OCI-LY1 (cell line): ENCODE results near the gene IFTAP.

ENCODE experiments used
- H2AFZ ChIP-seq: fragments of 200-600 bp; sonication (generic), shearing (Covaris generic); 2 replicates; pipeline ENCODE4 v1.6.0; 2014; ENCODE audit warnings: antibody characterized with exemption, mild to moderate bottlenecking, low read length
- H3F3A ChIP-seq: fragments of 200-600 bp; sonication (generic), shearing (Covaris generic); 2 replicates; pipeline ENCODE4 v1.6.0; 2014; ENCODE audit warnings: mild to moderate bottlenecking, antibody characterized with exemption, low read length, moderate library complexity; ENCODE audit not compliant: insufficient read depth
- H3K27ac ChIP-seq: fragments of 200-600 bp; sonication (generic); 2 replicates; pipeline ENCODE4 v1.5.1; 2014; ENCODE audit warnings: low read length, mixed run types, mild to moderate bottlenecking, low read depth; ENCODE audit not compliant: poor library complexity, severe bottlenecking
- H3K27me3 ChIP-seq: fragments of 200-600 bp; sonication (generic); 2 replicates; pipeline ENCODE4 v1.6.0; 2014; ENCODE audit warnings: antibody characterized with exemption, mild to moderate bottlenecking, low read length, moderate library complexity; ENCODE audit not compliant: insufficient read depth
- H3K36me3 ChIP-seq: fragments of 200-600 bp; sonication (generic); 2 replicates; pipeline ENCODE4 v1.6.1; 2014; ENCODE audit warnings: mild to moderate bottlenecking, antibody characterized with exemption, low read length, moderate library complexity, mixed read lengths; ENCODE audit not compliant: insufficient read depth
- H3K4me1 ChIP-seq: fragments of 200-600 bp; sonication (generic); 2 replicates; pipeline ENCODE4 v1.5.1; 2014; ENCODE audit warnings: mild to moderate bottlenecking, low read length, moderate library complexity; ENCODE audit not compliant: insufficient read depth, severe bottlenecking
- H3K4me2 ChIP-seq: fragments of 200-600 bp; sonication (generic), shearing (Covaris generic); 2 replicates; pipeline ENCODE4 v1.6.1; 2014; ENCODE audit warnings: low read length
- H3K4me3 ChIP-seq: fragments of 200-600 bp; sonication (generic); 2 replicates; pipeline ENCODE4 v1.5.1; 2014; ENCODE audit warnings: low read length, low read depth, mild to moderate bottlenecking, mixed read lengths; ENCODE audit not compliant: poor library complexity, severe bottlenecking
- H3K79me2 ChIP-seq: fragments of 200-600 bp; shearing (Covaris generic); 2 replicates; pipeline ENCODE4 v1.6.1; 2016; ENCODE audit warnings: mixed run types, low read length, mixed read lengths; ENCODE audit not compliant: insufficient read depth
- H3K9ac ChIP-seq: fragments of 200-600 bp; sonication (generic), shearing (Covaris generic); 2 replicates; pipeline ENCODE4 v1.6.1; 2014; ENCODE audit warnings: mild to moderate bottlenecking, low read length, mixed read lengths
- H3K9me2 ChIP-seq: fragments of 200-600 bp; sonication (generic), shearing (Covaris generic); 2 replicates; pipeline ENCODE4 v1.6.1; 2014; ENCODE audit warnings: low read depth, mild to moderate bottlenecking, low read length, mixed read lengths
- H3K9me3 ChIP-seq: fragments of 200-600 bp; shearing (Covaris generic); 2 replicates; pipeline ENCODE4 v1.6.1; 2014; ENCODE audit warnings: low read length, mixed read lengths
- H4K20me1 ChIP-seq: fragments of 200-600 bp; sonication (generic), shearing (Covaris generic); 2 replicates; pipeline ENCODE4 v1.6.0; 2016; ENCODE audit warnings: mild to moderate bottlenecking, low read length; ENCODE audit not compliant: insufficient read depth
- CTCF ChIP-seq: fragments of 200-600 bp; sonication (generic), shearing (Covaris generic); IDR thresholded peaks from 2 replicates; pipeline ENCODE4 v1.5.1; 2017; ENCODE audit warnings: mild to moderate bottlenecking, antibody characterized with exemption, low read length, moderate library complexity, mixed read lengths
- EZH2 ChIP-seq: fragments of 200-600 bp; sonication (generic), shearing (Covaris generic); IDR thresholded peaks from 2 replicates; pipeline ENCODE4 v1.8.0; 2017; ENCODE audit warnings: borderline replicate concordance, mixed run types, mild to moderate bottlenecking, antibody characterized with exemption, low read length, moderate library complexity, mixed read lengths

Gene IFTAP

GRCh38 chr11:36683818-36684217 is 89.5 kb downstream of the IFTAP start:
- Histone ChIP-seq H3K27me3 (no peaks in the 10 kb centered on the region), H3F3A (no peaks in the 10 kb centered on the region), H3K9me3 (0 out of 2 replicates have a peak, but pooled peaks cover 3% of the 10 kb centered on the region), H3K27ac (peak overlapping the region; percentile 95), H4K20me1 (no peaks in the 10 kb centered on the region), H3K9ac (peak overlapping the region; percentile 24; the same call in 1 of the 2 replicates), H2AFZ (no peak overlapping the region), H3K9me2 (no peaks in the 10 kb centered on the region), H3K4me3 (peak overlapping the region; percentile 8), H3K79me2 (no peaks in the 10 kb centered on the region), H3K4me1 (peaks cover 62% of the 10 kb centered on the region), H3K36me3 (no peaks in the 10 kb centered on the region), H3K4me2 (0 out of 2 replicates have a peak overlapping the region, but pooled peaks have one; percentile 21)
- no peak for TF ChIP-seq CTCF
- TF ChIP-seq EZH2, result no peak

GRCh38 chr11:36684840-36685801 is 90.8 kb downstream of the IFTAP start:
- TF ChIP-seq CTCF (no peak), EZH2 (no peak)
- H3K9ac ChIP-seq, result peak overlapping the region; percentile 3; the same call in 1 of the 2 replicates
- peaks cover 75% of the 10 kb centered on the region for H3K4me1 ChIP-seq
- H3K9me2 ChIP-seq, result no peaks in the 10 kb centered on the region
- peak overlapping the region; percentile 95 for H3K27ac ChIP-seq
- peak overlapping the region; percentile 8 for H3K4me3 ChIP-seq
- H2AFZ ChIP-seq, result no peak overlapping the region
- H3K79me2 ChIP-seq, result no peaks in the 10 kb centered on the region
- 0 out of 2 replicates have a peak, but pooled peaks cover 1% of the 10 kb centered on the region for H3K9me3 ChIP-seq
- H4K20me1 ChIP-seq, result no peaks in the 10 kb centered on the region
- H3K36me3 ChIP-seq, result no peaks in the 10 kb centered on the region
- H3F3A ChIP-seq, result no peaks in the 10 kb centered on the region
- peak overlapping the region; percentile 21; the same call in 1 of the 2 replicates for H3K4me2 ChIP-seq
- no peaks in the 10 kb centered on the region for H3K27me3 ChIP-seq

GRCh38 chr11:36688132-36688531 is 93.8 kb downstream of the IFTAP start:
- H3F3A ChIP-seq, result no peaks in the 10 kb centered on the region
- no peaks in the 10 kb centered on the region for H4K20me1 ChIP-seq
- H3K4me3 ChIP-seq, result no peak overlapping the region
- TF ChIP-seq EZH2 (no peak), CTCF (no peak)
- H3K36me3 ChIP-seq, result no peaks in the 10 kb centered on the region
- peak overlapping the region; percentile 48 for H3K27ac ChIP-seq
- no peaks in the 10 kb centered on the region for H3K9me3 ChIP-seq
- peaks cover 80% of the 10 kb centered on the region for H3K4me1 ChIP-seq
- H3K79me2 ChIP-seq, result no peaks in the 10 kb centered on the region
- H3K4me2 ChIP-seq, result no peak overlapping the region; the same call in 1 of the 2 replicates
- no peak overlapping the region for H2AFZ ChIP-seq
- no peaks in the 10 kb centered on the region for H3K9me2 ChIP-seq
- H3K9ac ChIP-seq, result no peak overlapping the region
- no peaks in the 10 kb centered on the region for H3K27me3 ChIP-seq
